IMR-90 (cell line): ENCODE results near the gene NR4A2.

Experiments used
- CEBPB ChIP-seq: IDR thresholded peaks from 2 replicates; pipeline ENCODE4 v1.6.1; 2012; ENCODE audit warnings: low read depth, low read length, improper control_type of control experiment
- CTCF ChIP-seq: conservative IDR thresholded peaks from 2 replicates; pipeline ENCODE4 v1.5.1; 2012; ENCODE audit warnings: mild to moderate bottlenecking, low read depth, low read length, improper control_type of control experiment
- ELK1 ChIP-seq: fragments of 150-350 bp; IDR thresholded peaks from 2 replicates; pipeline ENCODE4 v1.6.1; 2016; ENCODE audit warnings: low read depth, mild to moderate bottlenecking, low read length, moderate library complexity, borderline replicate concordance
- MAFK ChIP-seq: IDR thresholded peaks from 2 replicates; pipeline ENCODE4 v1.6.1; 2012; ENCODE audit warnings: low read depth, low read length, improper control_type of control experiment
- MAZ ChIP-seq: IDR thresholded peaks from 2 replicates; pipeline ENCODE4 v1.6.1; 2012; ENCODE audit warnings: low read depth, mild to moderate bottlenecking, low read length, improper control_type of control experiment, moderate library complexity, borderline replicate concordance
- MXI1 ChIP-seq: IDR thresholded peaks from 2 replicates; pipeline ENCODE4 v1.6.1; 2012; ENCODE audit warnings: low read depth, mild to moderate bottlenecking, low read length, moderate library complexity, borderline replicate concordance
- NFE2L2 ChIP-seq: fragments of 150-350 bp; IDR thresholded peaks from 2 replicates; pipeline ENCODE4 v1.6.1; 2016; ENCODE audit warnings: low read depth, mild to moderate bottlenecking, low read length
- POLR2A ChIP-seq: IDR thresholded peaks from 2 replicates; pipeline ENCODE4 v1.6.1; 2012; ENCODE audit warnings: mild to moderate bottlenecking, low read depth, low read length
- RAD21 ChIP-seq: IDR thresholded peaks from 2 replicates; pipeline ENCODE4 v1.6.1; 2012; ENCODE audit warnings: low read length, improper control_type of control experiment
- RCOR1 ChIP-seq: IDR thresholded peaks from 2 replicates; pipeline ENCODE4 v1.6.1; 2012; ENCODE audit warnings: mild to moderate bottlenecking, low read length, improper control_type of control experiment; ENCODE audit not compliant: insufficient replicate concordance
- RFX5 ChIP-seq: IDR thresholded peaks from 2 replicates; pipeline ENCODE4 v1.8.0; 2012; ENCODE audit warnings: low read depth, mild to moderate bottlenecking, low read length, moderate library complexity
- SMC3 ChIP-seq: fragments of 150-350 bp; IDR thresholded peaks from 2 replicates; pipeline ENCODE4 v1.6.1; 2016; ENCODE audit warnings: low read depth, mild to moderate bottlenecking, antibody characterized with exemption, low read length, moderate library complexity
- USF2 ChIP-seq: fragments of 150-350 bp; IDR thresholded peaks from 2 replicates; pipeline ENCODE4 v1.6.1; 2017; ENCODE audit warnings: mild to moderate bottlenecking, antibody characterized with exemption, low read length, low read depth

GRCh38 chr2:156325688-156326525 is 6.6 kb downstream of the NR4A2 start:
- TF ChIP-seq NFE2L2 = no peak
- no peak for TF ChIP-seq RFX5
- TF ChIP-seq POLR2A = no peak; the same call in 1 of the 2 replicates
- no peak for TF ChIP-seq ELK1
- no peak for TF ChIP-seq CTCF
- TF ChIP-seq MAFK = no peak
- TF ChIP-seq CEBPB = no peak
- TF ChIP-seq RCOR1 = no peak
- no peak for TF ChIP-seq RAD21
- peak; percentile 1; the same call in 1 of the 2 replicates for TF ChIP-seq USF2
- TF ChIP-seq SMC3 = no peak
- TF ChIP-seq MAZ = no peak
- no peak for TF ChIP-seq MXI1
